OCI-LY7 (cell line): ENCODE results near the gene E2F6. TPM values are rescaled to one million over a fixed set of nuclear protein-coding genes. Genes with fewer than 3 reads are reported as not detected.

Source experiments
- BruUV-seq: library from RNA; stranded (reverse); fragments of 400-500 nt; replicated peaks from 2 replicates; lab custom pipeline; 2021; lab: Mats Ljungman, UMichigan
- CTCF ChIA-PET: fragments of 300-600 bp; sonication (Branson Sonifier 250); formaldehyde crosslinking; loops from one replicate; lab custom pipeline; 2022; ENCODE audit warnings: antibody characterized with exemption; ENCODE audit not compliant: unreplicated experiment; lab: Charles Lee
- POLR2A ChIA-PET: fragments of 300-600 bp; sonication (Branson Sonifier 250); formaldehyde crosslinking; loops from one replicate; lab custom pipeline; 2022; ENCODE audit warnings: antibody characterized with exemption; lab: Charles Lee
- DNase-seq: peaks from one replicate; pipeline ENCODE4 v3.0.0-alpha.2; 2015; ENCODE audit warnings: low spot score
- H2AFZ ChIP-seq: fragments of 200-600 bp; sonication (generic), shearing (Covaris generic); 2 replicates; pipeline ENCODE4 v1.6.1; 2014; ENCODE audit warnings: mild to moderate bottlenecking, antibody characterized with exemption, low read length, moderate library complexity
- H3K27ac ChIP-seq: fragments of 200-600 bp; sonication (generic); 2 replicates; pipeline ENCODE4 v1.5.1; 2014; ENCODE audit warnings: mixed run types, low read depth, mild to moderate bottlenecking, moderate library complexity, low read length, inconsistent platforms; ENCODE audit not compliant: poor library complexity, severe bottlenecking
- H3K36me3 ChIP-seq: fragments of 200-600 bp; sonication (generic); 2 replicates; pipeline ENCODE4 v1.6.1; 2014; ENCODE audit warnings: mild to moderate bottlenecking, antibody characterized with exemption, low read length, moderate library complexity, mixed read lengths; ENCODE audit not compliant: insufficient read depth
- H3K4me1 ChIP-seq: fragments of 200-600 bp; sonication (generic); 2 replicates; pipeline ENCODE4 v1.5.1; 2014; ENCODE audit warnings: mild to moderate bottlenecking, low read length; ENCODE audit not compliant: insufficient read depth, poor library complexity, severe bottlenecking
- H3K4me2 ChIP-seq: fragments of 200-600 bp; sonication (generic); 2 replicates; pipeline ENCODE4 v1.6.1; 2014; ENCODE audit warnings: mild to moderate bottlenecking, low read length
- H3K4me3 ChIP-seq: fragments of 200-600 bp; sonication (generic); 2 replicates; pipeline ENCODE4 v1.5.1; 2014; ENCODE audit warnings: mild to moderate bottlenecking, low read depth, low read length; ENCODE audit not compliant: poor library complexity, severe bottlenecking
- H3K79me2 ChIP-seq: fragments of 200-600 bp; sonication (generic); 2 replicates; pipeline ENCODE4 v1.6.1; 2016; ENCODE audit warnings: low read depth, mild to moderate bottlenecking, low read length, moderate library complexity, mixed read lengths; ENCODE audit not compliant: insufficient read depth
- H3K9me2 ChIP-seq: fragments of 200-600 bp; sonication (generic); 2 replicates; pipeline ENCODE4 v1.6.1; 2016; ENCODE audit warnings: mild to moderate bottlenecking, low read length, mixed read lengths; ENCODE audit not compliant: insufficient read depth
- H3K9me3 ChIP-seq: fragments of 200-600 bp; sonication (generic); 2 replicates; pipeline ENCODE4 v1.6.1; 2014; ENCODE audit warnings: mild to moderate bottlenecking, mixed run types, low read length, mixed read lengths
- H4K20me1 ChIP-seq: fragments of 200-600 bp; sonication (generic); 2 replicates; pipeline ENCODE4 v1.6.1; 2014; ENCODE audit warnings: mild to moderate bottlenecking, antibody characterized with exemption, low read length, moderate library complexity, mixed read lengths; ENCODE audit not compliant: insufficient read depth
- EZH2phosphoT487 ChIP-seq: fragments of 200-600 bp; sonication (generic); IDR thresholded peaks from 2 replicates; pipeline ENCODE4 v1.6.1; 2018; ENCODE audit warnings: low read depth, borderline replicate concordance, mild to moderate bottlenecking, mixed run types, antibody characterized with exemption, low read length, moderate library complexity, mixed read lengths
- intact Hi-C: fragments of 100-400 bp; cut with micrococcal nuclease; formaldehyde crosslinking; loops from one replicate; pipeline ENCODE4 v1.10.0; 2022; ENCODE audit not compliant: unreplicated experiment
- total RNA-seq, 2 experiments: library from RNA; depleted of rRNA in 1 of 2; stranded (reverse); fragments of >200 nt in 1 of 2; shearing (Covaris generic) in 1 of 2; gene quantifications; 2 replicates each; pipeline ENCODE4 v1.2.3, GENCODE V29; 2014 to 2022
- TF ChIP-seq, protein P1 (sequence below): fragments of 200-600 bp; sonication (generic); conservative IDR thresholded peaks from 2 replicates; pipeline ENCODE4 v1.5.1; 2014; ENCODE audit warnings: mild to moderate bottlenecking, antibody characterized with exemption, low read length, moderate library complexity, mixed read lengths

The E2F6 gene
- total RNA-seq, 2 experiments from 2014 or later = 12.4 to 14.3 TPM

- no TSS peak for BruUV-seq
Measured at GRCh38 chr2:11457935-11458334, 8.0 kb downstream of the E2F6 start.

GRCh38 chr2:11456251-11456650 lies 9.7 kb downstream of the E2F6 start:
- TF ChIP-seq, protein P1, sequence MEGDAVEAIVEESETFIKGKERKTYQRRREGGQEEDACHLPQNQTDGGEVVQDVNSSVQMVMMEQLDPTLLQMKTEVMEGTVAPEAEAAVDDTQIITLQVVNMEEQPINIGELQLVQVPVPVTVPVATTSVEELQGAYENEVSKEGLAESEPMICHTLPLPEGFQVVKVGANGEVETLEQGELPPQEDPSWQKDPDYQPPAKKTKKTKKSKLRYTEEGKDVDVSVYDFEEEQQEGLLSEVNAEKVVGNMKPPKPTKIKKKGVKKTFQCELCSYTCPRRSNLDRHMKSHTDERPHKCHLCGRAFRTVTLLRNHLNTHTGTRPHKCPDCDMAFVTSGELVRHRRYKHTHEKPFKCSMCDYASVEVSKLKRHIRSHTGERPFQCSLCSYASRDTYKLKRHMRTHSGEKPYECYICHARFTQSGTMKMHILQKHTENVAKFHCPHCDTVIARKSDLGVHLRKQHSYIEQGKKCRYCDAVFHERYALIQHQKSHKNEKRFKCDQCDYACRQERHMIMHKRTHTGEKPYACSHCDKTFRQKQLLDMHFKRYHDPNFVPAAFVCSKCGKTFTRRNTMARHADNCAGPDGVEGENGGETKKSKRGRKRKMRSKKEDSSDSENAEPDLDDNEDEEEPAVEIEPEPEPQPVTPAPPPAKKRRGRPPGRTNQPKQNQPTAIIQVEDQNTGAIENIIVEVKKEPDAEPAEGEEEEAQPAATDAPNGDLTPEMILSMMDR = no peak
- TF ChIP-seq EZH2phosphoT487 = no peak
- Histone ChIP-seq H4K20me1 (0 out of 2 replicates have a peak, but pooled peaks cover 4% of the 10 kb centered on the region), H3K4me3 (no peak overlapping the region), H3K9me3 (no peaks in the 10 kb centered on the region), H3K9me2 (no peaks in the 10 kb centered on the region), H3K27ac (no peak overlapping the region), H3K79me2 (peaks cover 27% of the 10 kb centered on the region; the same call in 1 of the 2 replicates), H3K4me1 (no peaks in the 10 kb centered on the region), H3K4me2 (no peak overlapping the region), H3K36me3 (peaks cover 40% of the 10 kb centered on the region), H2AFZ (no peak overlapping the region)
- CTCF ChIA-PET = no interaction called here
- BruUV-seq = no TSS peak
- intact Hi-C loops = no loop called here
- POLR2A ChIA-PET = no interaction called here
- DNase-seq = no peak

More at GRCh38 chr2:11457935-11458334, 8.0 kb downstream of the E2F6 start:
- no peak overlapping the region for H3K4me3 ChIP-seq
- CTCF ChIA-PET = interaction anchor here (0.5 kb wide), 1 partner anchor 8 kb away, joined by 7 read pairs; no protein-coding TSS in a partner anchor
- intact Hi-C loops = no loop called here
- no peak overlapping the region for H3K4me2 ChIP-seq
- H3K27ac ChIP-seq = no peak overlapping the region
- H3K4me1 ChIP-seq = peaks cover 5% of the 10 kb centered on the region
- peaks cover 41% of the 10 kb centered on the region for H3K79me2 ChIP-seq
- H4K20me1 ChIP-seq = peaks cover 9% of the 10 kb centered on the region
- peaks cover 32% of the 10 kb centered on the region for H3K36me3 ChIP-seq
- TF ChIP-seq EZH2phosphoT487 = no peak
- TF ChIP-seq, protein P1 = no peak
- no peak overlapping the region for H2AFZ ChIP-seq
- no peaks in the 10 kb centered on the region for H3K9me2 ChIP-seq
- H3K9me3 ChIP-seq = no peaks in the 10 kb centered on the region
- POLR2A ChIA-PET = interaction anchor here (0.8 kb wide), 1 partner anchor 117 kb away, joined by 3 read pairs; no protein-coding TSS in a partner anchor
- no peak for DNase-seq

DNA sequence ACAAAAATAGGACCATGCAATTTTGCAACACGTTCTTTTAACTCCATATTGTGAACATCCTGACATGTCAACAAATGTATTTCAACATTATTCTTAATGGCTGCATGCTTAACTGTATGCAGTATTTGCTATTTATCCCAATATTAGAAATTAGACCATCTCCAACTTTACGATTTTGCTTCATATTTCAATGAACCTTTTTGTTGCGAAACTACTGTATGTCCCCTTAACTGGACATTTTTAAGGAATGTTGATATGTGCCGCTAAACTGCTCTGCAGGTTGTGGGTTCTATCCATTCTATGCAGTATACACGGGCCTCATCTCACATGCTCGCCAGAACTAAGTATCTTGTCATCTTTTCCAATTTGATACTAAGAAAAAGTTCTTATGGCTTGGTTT lies 11.1 kb downstream of the E2F6 start:
- Histone ChIP-seq H3K27ac (no peak overlapping the region), H3K9me3 (no peaks in the 10 kb centered on the region), H3K79me2 (peaks cover 19% of the 10 kb centered on the region; the same call in 1 of the 2 replicates), H3K4me1 (no peaks in the 10 kb centered on the region), H3K4me3 (no peak overlapping the region), H4K20me1 (0 out of 2 replicates have a peak, but pooled peaks cover 4% of the 10 kb centered on the region), H3K9me2 (no peaks in the 10 kb centered on the region), H3K36me3 (peaks cover 50% of the 10 kb centered on the region), H2AFZ (no peak overlapping the region), H3K4me2 (no peak overlapping the region)
- TF ChIP-seq, protein P1 = no peak
- no peak for TF ChIP-seq EZH2phosphoT487
- intact Hi-C loops = no loop called here
- no peak for DNase-seq
- BruUV-seq = no TSS peak
- ChIA-PET POLR2A (interaction anchor here (0.7 kb wide), 2 partner anchors 45 to 568 kb away, joined by 3 to 4 read pairs; no protein-coding TSS in a partner anchor), CTCF (no interaction called here)
